ENCODE data around the gene RPS29.
A peak's percentile ranks its signal among the peaks of the same experiment; 100 is the strongest.
"Not testable (repeated sequence)": the region's sequence is repeated elsewhere in the genome, so short reads cannot be mapped to it uniquely, and the experiment has no call there.

The RPS29 gene

GRCh38 chr14:49594347-49595091, 8.3 kb upstream of the RPS29 start:
- no peak for DNase-seq

- DNase-seq: no peak
Measured at GRCh38 chr14:49593016-49593415, 6.8 kb upstream of the RPS29 start.

GRCh38 chr14:49589387-49589786, 3.2 kb upstream of the RPS29 start:
- no peak for DNase-seq

GRCh38 chr14:49586673-49587460, 687 bp upstream of the RPS29 start:
- peak; percentile 86 for DNase-seq

- not testable (repeated sequence) for DNase-seq
Measured at GRCh38 chr14:49584981-49585640, 1.1 kb downstream of the RPS29 start.

GRCh38 chr14:49584058-49584457, 2.1 kb downstream of the RPS29 start:
- DNase-seq: no peak

GRCh38 chr14:49583629-49584028, 2.6 kb downstream of the RPS29 start:
- DNase-seq: no peak

- DNase-seq: peak; percentile 14
Measured at GRCh38 chr14:49582113-49582977, 3.8 kb downstream of the RPS29 start.

- peak; percentile 22 for DNase-seq
Measured at GRCh38 chr14:49581209-49582112, 4.7 kb downstream of the RPS29 start.

GRCh38 chr14:49579841-49580240, 6.3 kb downstream of the RPS29 start:
- DNase-seq: no peak

GRCh38 chr14:49578141-49578540, 8.0 kb downstream of the RPS29 start:
- no peak for DNase-seq

- no peak for DNase-seq
Measured at GRCh38 chr14:49574038-49574437, 12.1 kb downstream of the RPS29 start.

GRCh38 chr14:49569281-49569680, 16.9 kb downstream of the RPS29 start:
- no peak for DNase-seq

- DNase-seq: no peak
Measured at GRCh38 chr14:49566714-49567113, 19.5 kb downstream of the RPS29 start.

GRCh38 chr14:49559979-49560768, 26.0 kb downstream of the RPS29 start:
- DNase-seq: no peak

- DNase-seq: no peak
Measured at GRCh38 chr14:49553892-49554291, 32.3 kb downstream of the RPS29 start.

- no peak for DNase-seq
Measured at GRCh38 chr14:49553106-49553505, 33.1 kb downstream of the RPS29 start.

GRCh38 chr14:49551569-49551968, 34.6 kb downstream of the RPS29 start:
- DNase-seq: no peak

- DNase-seq: no peak
Measured at GRCh38 chr14:49550286-49551184, 35.6 kb downstream of the RPS29 start.

GRCh38 chr14:49549881-49550280, 36.3 kb downstream of the RPS29 start:
- no peak for DNase-seq

All from MV-4-11 (cell line).